Liver (tissue), 9 donors: ENCODE data around the gene RPL7A. TPM values are rescaled to one million over a fixed set of nuclear protein-coding genes. Genes with fewer than 3 reads are reported as not detected.

Experiments
- DNase-seq: peaks from one replicate; pipeline ENCODE4 v3.0.0-alpha.2; 2017; ENCODE audit warnings: low spot score
- H3K27ac ChIP-seq, 2 donors: one replicate each; pipeline ENCODE4 v1.7.0; 2013; ENCODE audit warnings: inconsistent platforms in 2 of 2, low read length in 2 of 2, control low read depth in 1 of 2, low read depth in 1 of 2, mild to moderate bottlenecking in 1 of 2
- H3K27me3 ChIP-seq, 4 donors: one replicate each; pipeline versions ENCODE4 v1.6.1 to v1.7.0; 2013; ENCODE audit warnings: low read length in 3 of 4, inconsistent platforms in 1 of 4, mild to moderate bottlenecking in 1 of 4, moderate library complexity in 1 of 4; ENCODE audit not compliant: control insufficient read depth in 4 of 4, insufficient read depth in 4 of 4
- H3K36me3 ChIP-seq, 4 donors: one replicate each; pipeline versions ENCODE4 v1.6.1 to v1.7.0; 2013; ENCODE audit warnings: low read length in 3 of 4, mild to moderate bottlenecking in 3 of 4, low read depth in 1 of 4, moderate library complexity in 1 of 4; ENCODE audit not compliant: control insufficient read depth in 4 of 4, insufficient read depth in 3 of 4
- H3K4me1 ChIP-seq, 4 donors: one replicate each; pipeline versions ENCODE4 v1.6.1 to v1.7.0; 2013; ENCODE audit warnings: low read length in 3 of 4, mild to moderate bottlenecking in 3 of 4, moderate library complexity in 1 of 4; ENCODE audit not compliant: control insufficient read depth in 4 of 4, insufficient read depth in 4 of 4
- H3K4me3 ChIP-seq, 3 donors: one replicate each; pipeline versions ENCODE4 v1.6.1 to v1.7.0; 2013; ENCODE audit warnings: low read length in 3 of 3, control low read depth in 1 of 3, low read depth in 1 of 3, mild to moderate bottlenecking in 1 of 3
- H3K9ac ChIP-seq, 2 donors: one replicate each; pipeline ENCODE4 v1.7.0; 2013; ENCODE audit warnings: low read length in 2 of 2, mild to moderate bottlenecking in 2 of 2, moderate library complexity in 2 of 2, control low read depth in 1 of 2, low read depth in 1 of 2
- H3K9me3 ChIP-seq, 4 donors: one replicate each; pipeline versions ENCODE4 v1.6.1 to v1.7.0; 2013; ENCODE audit warnings: low read length in 3 of 4; ENCODE audit not compliant: control insufficient read depth in 4 of 4
- ATF3 ChIP-seq: IDR thresholded peaks from 2 replicates; pipeline ENCODE4 v1.6.1; 2016; ENCODE audit warnings: antibody characterized with exemption
- CTCF ChIP-seq: fragments of 150-350 bp; IDR thresholded peaks from 2 replicates; pipeline ENCODE4 v1.5.1; 2017; ENCODE audit warnings: improper control_type of control experiment, low read depth, low read length; ENCODE audit not compliant: missing input control
- EGR1 ChIP-seq, 2 donors: IDR thresholded peaks; 2 replicates each; pipeline ENCODE4 v1.6.1; 2016 to 2018; ENCODE audit warnings: antibody characterized with exemption in 2 of 2, low read depth in 2 of 2
- FOXA1 ChIP-seq: IDR thresholded peaks from 2 replicates; pipeline ENCODE4 v1.6.1; 2016; ENCODE audit warnings: antibody characterized with exemption
- FOXA2 ChIP-seq: IDR thresholded peaks from 2 replicates; pipeline ENCODE4 v1.6.1; 2016; ENCODE audit warnings: antibody characterized with exemption
- GABPA ChIP-seq, 2 donors: IDR thresholded peaks in 1 of 2; conservative IDR thresholded peaks in 1 of 2; 2 replicates each; pipeline ENCODE4 v1.6.1; 2016; ENCODE audit warnings: antibody characterized with exemption in 2 of 2, mild to moderate bottlenecking in 1 of 2, moderate library complexity in 1 of 2
- HNF4A ChIP-seq, 2 donors: conservative IDR thresholded peaks; 2 replicates each; pipeline ENCODE4 v1.6.1; 2016; ENCODE audit warnings: antibody characterized with exemption in 2 of 2, mild to moderate bottlenecking in 2 of 2
- JUND ChIP-seq, 2 donors: IDR thresholded peaks; 2 replicates each; pipeline ENCODE4 v1.6.1; 2016; ENCODE audit warnings: antibody characterized with exemption in 2 of 2
- MAX ChIP-seq: IDR thresholded peaks from 2 replicates; pipeline ENCODE4 v1.6.1; 2016; ENCODE audit warnings: antibody characterized with exemption
- NR2F2 ChIP-seq: IDR thresholded peaks from 2 replicates; pipeline ENCODE4 v1.6.1; 2016; ENCODE audit warnings: antibody characterized with exemption
- RAD21 ChIP-seq, 2 donors: IDR thresholded peaks; 2 replicates each; pipeline ENCODE4 v1.6.1; 2016; ENCODE audit warnings: antibody characterized with exemption in 2 of 2, mild to moderate bottlenecking in 2 of 2
- REST ChIP-seq: IDR thresholded peaks from 2 replicates; pipeline ENCODE4 v1.6.1; 2016; ENCODE audit warnings: antibody characterized with exemption, mild to moderate bottlenecking
- RXRA ChIP-seq, 2 donors: IDR thresholded peaks; 2 replicates each; pipeline ENCODE4 v1.6.1; 2017 to 2018; ENCODE audit warnings: antibody characterized with exemption in 2 of 2, mild to moderate bottlenecking in 1 of 2
- SP1 ChIP-seq: IDR thresholded peaks from 2 replicates; pipeline ENCODE4 v1.6.1; 2018; ENCODE audit warnings: antibody characterized with exemption, mild to moderate bottlenecking
- TAF1 ChIP-seq: conservative IDR thresholded peaks from 2 replicates; pipeline ENCODE4 v1.6.1; 2016; ENCODE audit warnings: antibody characterized with exemption, mild to moderate bottlenecking
- YY1 ChIP-seq: IDR thresholded peaks from 2 replicates; pipeline ENCODE4 v1.6.1; 2016; ENCODE audit warnings: antibody characterized with exemption, mild to moderate bottlenecking
- ZBTB33 ChIP-seq: IDR thresholded peaks from 2 replicates; pipeline ENCODE4 v1.6.1; 2016; ENCODE audit warnings: antibody characterized with exemption
- WGBS: extraction: QIAGEN DNeasy Blood & Tissue Kit; methylation state at CpG from one replicate; pipeline ENCODE4 v1.1.7; 2013; 5-methylcytosine and 5-hydroxymethylcytosine counted together
- polyA plus RNA-seq, 2 donors: library from polyadenylated mRNA; stranded (reverse) in 1 of 2; unstranded in 1 of 2; fragments of 200-250 nt in 1 of 2; fragments of >200 nt in 1 of 2; fragmentation: Nextera tagmentation in 1 of 2; extraction: Ambion mirVana in 1 of 2; gene quantifications; one replicate each; pipeline versions ENCODE4 v1.2.1 to v1.2.3, GENCODE V29; 2013 to 2015
- total RNA-seq, 2 donors: library from RNA; depleted of rRNA; stranded (reverse); fragments of >200 nt; gene quantifications; one replicate each; pipeline ENCODE4 v1.2.3, GENCODE V29; 2014
- donor health status: healthy.
- donor health status: healthy.
- donor health status: healthy.
- donor health status: healthy.
- donor health status: healthy.

Gene RPL7A
- total and polyA plus RNA-seq, 4 donors = 215 to 930 (median 704) TPM

- DNase-seq = no peak
- peaks cover 8 to 33% (median 24%) of the 10 kb centered on the region in 4 donors for H3K36me3 ChIP-seq
Observed at GRCh38 chr9:133369933-133370332, 21.9 kb downstream of the RPL7A start.

GRCh38 chr9:133370685-133371084, 22.7 kb downstream of the RPL7A start:
- Histone ChIP-seq H3K4me3 (no peak overlapping the region), H3K27ac (peak overlapping the region; percentile 51 to 62), H3K36me3 (peaks cover 4 to 25% (median 17%) of the 10 kb centered on the region in 4 donors), H3K9me3 (no peaks in the 10 kb centered on the region), H3K9ac (no peak overlapping the region), H3K4me1 (peaks cover 28 to 75% (median 65%) of the 10 kb centered on the region in 4 donors), H3K27me3 (no peaks in the 10 kb centered on the region)
- WGBS = 28% methylated on average over 9 of the region's 9 CpGs
- peak; percentile 57 for DNase-seq
- no peak for TF ChIP-seq NR2F2
- TF ChIP-seq MAX = no peak
- peak in 1 of 2 donors; percentile 56 for TF ChIP-seq RXRA (IDR thresholded peaks at IDR 0.05)
- peak; percentile 90 for TF ChIP-seq TAF1
- TF ChIP-seq GABPA (IDR thresholded peaks at IDR 0.05 in 1 of 2, conservative IDR thresholded peaks at IDR 0.05 in 1 of 2) = peak in 1 of 2 donors; percentile 60
- peak in 1 of 2 donors; percentile 21 for TF ChIP-seq EGR1 (IDR thresholded peaks at IDR 0.05; ENCODE audit: low read depth in 2 of 2)
- TF ChIP-seq CTCF = no peak
- TF ChIP-seq YY1 = peak; percentile 61
- TF ChIP-seq ZBTB33 = no peak
- peak; percentile 48 for TF ChIP-seq SP1
- TF ChIP-seq FOXA1 = peak; percentile 93
- TF ChIP-seq JUND (IDR thresholded peaks at IDR 0.05) = no peak
- TF ChIP-seq FOXA2 = peak; percentile 93
- no peak for TF ChIP-seq ATF3

More at GRCh38 chr9:133369933-133370332, 21.9 kb downstream of the RPL7A start:
- Histone ChIP-seq H3K27me3 (no peaks in the 10 kb centered on the region), H3K4me3 (no peak overlapping the region), H3K9ac (no peak overlapping the region), H3K9me3 (no peaks in the 10 kb centered on the region), H3K4me1 (peaks cover 28 to 75% (median 65%) of the 10 kb centered on the region in 4 donors), H3K27ac (peak overlapping the region; percentile 62 to 71)
- TF ChIP-seq FOXA2 (no peak), MAX (no peak), REST (no peak), HNF4A (conservative IDR thresholded peaks at IDR 0.05) (no peak), TAF1 (no peak), ATF3 (no peak), RAD21 (IDR thresholded peaks at IDR 0.05) (no peak)
- WGBS = 76% methylated on average over 7 of the region's 7 CpGs
